ENCODE measurements around the gene DNAJC16.
"Not testable (repeated sequence)": the region's sequence is repeated elsewhere in the genome, so short reads cannot be mapped to it uniquely, and the experiment has no call there.

The DNAJC16 gene

DNA sequence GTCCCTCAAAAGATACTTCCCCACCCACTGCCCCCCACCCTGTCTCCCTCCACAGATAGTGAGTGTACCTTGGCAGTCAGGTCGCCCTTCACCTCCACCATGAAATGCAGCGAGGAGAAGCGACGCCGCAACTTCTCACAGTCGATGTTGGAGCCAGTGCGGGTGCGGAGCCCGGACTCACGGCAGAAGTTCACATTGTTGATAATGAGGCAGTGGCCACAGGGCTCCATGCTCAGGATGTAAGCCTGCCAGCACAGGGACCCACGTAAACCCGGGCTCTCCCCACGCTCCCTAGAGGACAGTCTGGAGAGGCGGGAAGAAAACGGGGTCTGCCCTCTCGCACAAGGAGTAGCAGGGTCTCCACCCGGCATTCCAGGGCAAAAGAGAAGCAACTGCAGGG lies 19.8 kb upstream of the DNAJC16 start:
- DNase-seq (ENCODE audit: low read depth in 2 of 3, low spot score in 2 of 3) = no peak

DNA sequence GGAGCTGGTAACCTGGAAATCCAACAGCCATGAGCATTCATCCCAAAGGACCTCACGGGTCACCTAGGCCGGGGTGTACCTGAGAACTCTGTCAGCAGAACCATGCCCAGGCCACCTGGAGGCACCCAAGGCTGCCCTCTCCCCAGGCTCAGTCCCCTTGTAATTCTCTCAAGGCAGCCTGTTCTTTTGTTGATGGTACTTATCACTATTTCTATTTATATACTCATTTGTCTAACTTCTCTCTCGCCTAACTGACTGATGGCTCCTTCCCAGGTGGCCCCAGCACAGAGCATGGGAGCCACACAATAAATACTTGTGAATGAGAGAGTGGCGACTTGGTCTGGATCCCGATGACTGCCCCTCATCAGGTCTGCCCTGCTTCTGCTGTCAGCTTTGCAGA lies 19.4 kb upstream of the DNAJC16 start:
- DNase-seq (ENCODE audit: low read depth in 2 of 3, low spot score in 2 of 3) = no peak

DNA sequence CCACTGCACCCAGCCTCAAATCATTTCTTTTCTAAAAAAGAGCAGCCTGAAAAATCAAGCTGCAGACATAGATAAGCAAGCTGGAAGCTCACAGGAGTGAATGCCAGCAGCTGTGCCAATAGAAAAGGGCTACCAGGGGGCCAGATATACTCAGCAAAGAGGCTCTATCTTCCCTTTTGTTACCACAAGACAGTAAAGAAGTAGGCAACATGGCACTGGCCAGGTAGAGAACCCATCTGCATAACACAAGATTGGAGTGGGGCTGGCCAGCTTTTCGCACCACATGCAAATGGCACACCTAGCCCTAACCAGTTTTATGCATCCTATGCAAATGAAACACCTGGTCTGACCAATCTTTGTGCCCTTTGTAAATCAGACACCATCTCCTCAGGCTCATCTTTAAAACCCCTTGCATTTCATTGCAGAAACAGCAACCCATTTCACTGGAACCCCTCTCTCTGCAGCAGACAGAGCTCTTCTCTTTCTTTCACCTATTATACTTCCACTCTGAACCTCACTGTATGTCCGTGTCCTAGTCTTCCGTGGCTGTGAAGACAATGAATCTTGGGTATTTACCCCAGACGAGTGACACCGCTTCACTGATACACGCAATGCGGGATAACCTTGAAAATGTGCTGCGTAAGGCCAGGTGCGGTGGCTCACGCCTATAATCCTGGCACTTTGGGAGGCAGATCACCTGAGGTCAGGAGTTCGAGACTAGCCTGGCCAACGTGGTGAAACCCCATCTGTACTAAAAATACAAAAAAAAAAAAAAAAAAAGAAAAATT lies 17.8 kb upstream of the DNAJC16 start:
- DNase-seq (ENCODE audit: low read depth in 2 of 3, low spot score in 2 of 3) = no peak

DNA sequence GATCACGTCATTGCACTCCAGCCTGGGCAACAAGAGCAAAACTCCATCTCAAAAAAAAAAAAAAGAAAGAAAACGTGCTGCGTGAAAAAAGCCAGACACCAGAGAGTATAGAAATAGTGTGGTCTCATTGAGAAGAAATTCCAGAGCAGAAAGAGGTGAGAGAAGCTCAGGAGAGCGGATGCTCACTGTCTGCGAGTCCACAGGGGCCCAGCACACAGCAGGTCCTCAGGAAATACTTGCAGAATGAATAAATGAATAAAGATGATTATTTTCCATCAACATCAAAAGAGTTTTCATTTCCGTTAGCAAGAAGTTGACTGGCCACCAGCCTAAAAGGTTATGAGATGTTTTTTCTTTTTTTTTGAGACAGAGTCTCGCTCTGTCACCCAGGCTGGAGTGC lies 17.1 kb upstream of the DNAJC16 start:
- DNase-seq (ENCODE audit: low read depth in 2 of 3, low spot score in 2 of 3) = no peak

DNA sequence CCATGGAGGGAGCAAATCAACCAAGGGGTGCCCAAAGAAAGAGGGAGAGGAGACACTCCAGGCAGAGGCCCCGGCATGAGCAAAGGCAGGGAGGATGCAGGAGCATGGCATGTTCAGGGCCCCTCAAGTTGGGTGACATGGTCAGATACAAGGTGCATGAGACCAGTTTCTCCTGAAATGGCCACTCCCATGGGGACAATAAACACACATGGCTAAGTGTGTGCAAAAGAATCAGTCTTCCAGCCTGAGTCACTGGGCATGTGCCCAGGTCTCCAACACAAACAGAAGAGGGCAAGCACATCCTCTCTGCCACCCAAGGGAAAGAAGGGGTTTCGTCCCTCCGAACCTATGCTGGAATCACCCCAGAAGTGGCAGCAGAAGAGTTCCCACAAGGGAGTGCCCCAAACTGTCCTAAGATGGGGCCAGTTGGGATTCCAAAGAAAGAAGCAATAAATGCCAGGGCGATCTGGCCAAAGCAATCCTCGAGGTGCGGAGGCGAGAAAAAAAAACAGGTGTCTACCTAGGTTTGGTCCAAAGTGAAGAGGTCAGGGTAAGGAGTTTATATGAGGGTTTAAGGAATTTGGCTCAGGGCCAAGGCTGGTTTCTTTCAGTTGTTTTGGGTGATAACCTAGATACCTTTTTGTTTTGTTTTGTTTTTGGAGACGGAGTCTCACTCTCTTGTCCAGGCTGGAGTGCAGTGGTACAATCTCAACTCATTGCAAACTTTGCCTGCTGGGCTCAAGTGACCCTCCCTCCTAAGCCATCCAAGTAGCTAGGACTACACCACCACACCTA lies 15.8 kb upstream of the DNAJC16 start:
- no peak for DNase-seq (ENCODE audit: low read depth in 2 of 3, low spot score in 2 of 3)

DNA sequence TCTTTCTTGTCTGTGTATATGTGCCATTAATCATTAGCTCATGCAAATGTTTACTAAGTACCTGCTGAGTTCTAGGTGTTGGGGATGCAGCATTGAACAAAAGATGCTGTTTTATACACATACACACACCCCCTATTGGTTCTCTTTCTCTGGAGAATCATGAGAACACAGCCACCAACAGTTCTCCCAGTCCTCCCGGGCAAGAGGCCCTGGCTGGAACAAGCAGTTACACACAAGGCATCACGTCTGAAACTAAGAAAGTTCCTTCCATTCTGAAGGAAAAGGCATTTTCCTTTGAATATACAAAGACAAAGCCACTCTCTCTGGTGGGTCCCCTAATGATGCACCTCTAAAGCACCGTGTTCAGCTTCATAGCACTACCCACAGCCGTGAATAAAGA lies 13.5 kb upstream of the DNAJC16 start:
- no peak for DNase-seq (ENCODE audit: low read depth in 2 of 3, low spot score in 2 of 3)

DNA sequence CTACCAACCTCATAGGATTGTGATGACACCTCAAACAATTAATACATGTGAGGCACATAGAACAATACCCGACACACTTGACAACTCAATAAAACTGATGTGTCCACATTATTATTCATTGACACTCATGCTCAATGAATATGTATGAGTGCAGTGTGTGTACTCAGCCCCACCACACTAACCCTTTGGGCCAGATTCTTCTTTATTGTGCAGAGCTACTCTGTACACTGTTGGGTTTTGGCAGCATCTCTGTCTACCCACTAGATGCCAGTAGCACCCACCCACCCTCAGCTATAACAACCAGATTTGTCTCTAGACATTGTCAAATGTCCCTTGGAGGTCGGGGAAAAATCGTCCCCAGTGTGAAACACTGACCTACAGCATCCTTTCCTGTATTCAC lies 12.7 kb upstream of the DNAJC16 start:
- DNase-seq (ENCODE audit: low read depth in 2 of 3, low spot score in 2 of 3) = no peak

DNA sequence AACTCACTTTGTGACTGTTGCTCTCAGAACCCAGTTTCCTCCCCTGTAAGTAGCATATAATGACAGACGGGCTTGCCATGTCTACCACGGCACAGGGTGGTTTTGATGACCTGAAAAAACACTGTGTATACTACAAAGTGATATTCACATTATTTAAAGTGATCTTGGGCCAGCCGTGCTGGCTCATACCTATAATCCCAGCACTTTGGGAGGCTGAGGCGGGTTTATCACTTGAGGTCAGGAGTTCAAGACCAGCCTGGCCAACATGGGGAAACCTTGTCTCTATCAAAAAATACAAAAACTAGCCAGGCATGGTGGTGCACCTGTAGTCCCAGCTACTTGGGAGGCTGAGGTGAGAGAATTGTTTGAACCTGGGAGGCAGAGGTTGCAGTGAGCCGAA lies 12.1 kb upstream of the DNAJC16 start:
- DNase-seq (ENCODE audit: low read depth in 2 of 3, low spot score in 2 of 3) = not testable (repeated sequence)

DNA sequence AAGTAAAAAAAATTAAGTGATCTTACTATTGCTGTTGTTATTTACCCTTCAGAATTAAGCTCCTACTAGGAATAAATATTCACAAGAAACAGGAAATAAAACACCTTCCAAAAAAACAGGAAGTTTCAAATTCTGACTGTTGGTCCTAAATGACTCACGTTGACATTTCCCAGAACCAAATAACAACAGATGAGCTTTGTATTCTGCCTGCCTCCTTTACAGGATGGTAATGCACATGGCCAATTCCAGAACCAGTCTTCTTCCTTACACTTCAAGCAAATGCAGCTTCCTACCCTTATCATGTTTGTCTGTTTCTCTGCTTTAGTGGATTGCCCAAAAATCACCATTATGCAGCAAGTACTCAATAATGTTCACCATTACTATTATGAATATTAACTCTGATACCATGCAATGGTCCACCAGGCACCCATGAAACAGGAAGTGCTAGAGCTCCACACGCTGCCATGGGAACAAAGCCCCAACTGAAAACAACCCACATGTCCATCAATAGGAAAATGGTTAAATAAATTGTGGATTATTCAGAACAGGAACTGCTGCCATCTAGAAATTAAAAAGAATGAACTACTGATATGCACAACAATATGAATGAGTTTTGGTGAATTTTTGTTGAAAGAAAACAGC lies 11.5 kb upstream of the DNAJC16 start:
- DNase-seq (ENCODE audit: low read depth in 2 of 3, low spot score in 2 of 3) = no peak

DNA sequence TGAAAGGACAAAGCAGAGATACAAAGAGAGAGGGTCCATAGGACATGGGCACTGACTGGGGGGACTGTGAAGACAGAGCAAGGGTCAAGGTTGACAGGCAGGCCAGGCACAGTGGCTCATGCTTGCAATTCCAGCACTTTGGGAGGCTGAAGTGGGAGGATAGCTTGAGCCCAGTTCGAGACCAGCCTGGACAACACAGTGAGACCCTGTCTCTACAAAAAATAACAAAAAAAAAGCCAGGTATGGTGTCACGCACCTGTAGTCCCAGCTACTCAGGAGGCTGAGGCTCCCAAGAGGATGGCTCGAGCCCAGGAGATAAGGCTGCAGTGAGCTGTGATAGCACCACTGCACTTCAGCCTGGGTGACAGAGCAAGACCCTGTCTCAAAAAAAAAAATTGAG lies 7.0 kb upstream of the DNAJC16 start:
- no peak for DNase-seq (ENCODE audit: low read depth in 2 of 3, low spot score in 2 of 3)

DNA sequence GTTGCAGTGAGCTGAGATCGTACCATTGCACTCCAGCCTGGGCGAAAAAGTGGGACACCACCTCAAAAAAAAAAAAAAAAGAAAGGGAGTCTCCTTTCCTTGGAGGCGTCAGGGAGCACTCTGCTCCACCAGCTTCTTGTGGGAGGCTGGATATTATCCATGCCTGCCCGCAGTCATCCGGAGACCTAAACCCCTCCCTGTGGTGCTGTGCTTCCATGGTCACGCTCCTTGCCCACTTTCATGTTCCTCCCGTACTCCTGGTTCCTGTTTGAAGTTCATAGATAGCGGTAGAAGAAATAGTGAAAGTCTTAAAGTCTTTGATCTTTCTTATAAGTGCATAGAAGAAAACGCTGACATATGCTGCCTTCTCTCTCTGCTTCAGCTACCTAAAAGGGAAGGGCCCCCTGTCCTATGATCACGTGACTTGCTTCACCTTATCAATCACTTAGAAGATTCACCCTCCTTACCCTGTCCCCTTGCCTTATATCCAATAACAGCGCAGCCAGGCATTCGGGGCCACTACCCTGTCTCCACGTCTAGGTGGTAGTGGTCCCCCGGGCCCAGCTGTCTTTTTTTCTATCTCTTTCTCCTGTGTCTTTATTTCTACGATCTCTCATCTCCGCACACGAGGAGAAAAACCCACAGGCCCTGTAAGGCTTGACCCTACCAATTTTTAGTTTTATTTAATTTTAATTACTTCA lies 5.3 kb upstream of the DNAJC16 start:
- DNase-seq (ENCODE audit: low read depth in 2 of 3, low spot score in 2 of 3) = not testable (repeated sequence)

DNA sequence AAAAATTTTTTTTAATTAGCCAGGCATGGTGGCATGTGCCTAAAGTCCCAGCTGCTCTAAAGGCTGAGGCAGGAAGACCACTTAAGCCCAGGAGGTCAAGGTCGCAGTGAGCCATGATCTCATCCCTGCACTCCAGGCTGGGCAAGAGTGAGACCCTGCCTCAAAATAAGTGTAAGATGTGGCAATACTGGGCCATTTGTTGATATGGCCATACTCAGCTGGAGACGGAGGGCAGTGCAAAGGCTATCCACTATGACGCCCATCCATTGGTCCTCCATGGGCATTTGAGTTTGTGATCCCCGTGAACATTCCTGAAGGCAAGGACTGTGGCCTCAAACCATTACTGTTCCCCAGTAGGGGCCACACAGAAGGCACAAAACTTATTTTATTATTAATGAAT lies 4.1 kb upstream of the DNAJC16 start:
- no peak for DNase-seq (ENCODE audit: low read depth in 2 of 3, low spot score in 2 of 3)

DNA sequence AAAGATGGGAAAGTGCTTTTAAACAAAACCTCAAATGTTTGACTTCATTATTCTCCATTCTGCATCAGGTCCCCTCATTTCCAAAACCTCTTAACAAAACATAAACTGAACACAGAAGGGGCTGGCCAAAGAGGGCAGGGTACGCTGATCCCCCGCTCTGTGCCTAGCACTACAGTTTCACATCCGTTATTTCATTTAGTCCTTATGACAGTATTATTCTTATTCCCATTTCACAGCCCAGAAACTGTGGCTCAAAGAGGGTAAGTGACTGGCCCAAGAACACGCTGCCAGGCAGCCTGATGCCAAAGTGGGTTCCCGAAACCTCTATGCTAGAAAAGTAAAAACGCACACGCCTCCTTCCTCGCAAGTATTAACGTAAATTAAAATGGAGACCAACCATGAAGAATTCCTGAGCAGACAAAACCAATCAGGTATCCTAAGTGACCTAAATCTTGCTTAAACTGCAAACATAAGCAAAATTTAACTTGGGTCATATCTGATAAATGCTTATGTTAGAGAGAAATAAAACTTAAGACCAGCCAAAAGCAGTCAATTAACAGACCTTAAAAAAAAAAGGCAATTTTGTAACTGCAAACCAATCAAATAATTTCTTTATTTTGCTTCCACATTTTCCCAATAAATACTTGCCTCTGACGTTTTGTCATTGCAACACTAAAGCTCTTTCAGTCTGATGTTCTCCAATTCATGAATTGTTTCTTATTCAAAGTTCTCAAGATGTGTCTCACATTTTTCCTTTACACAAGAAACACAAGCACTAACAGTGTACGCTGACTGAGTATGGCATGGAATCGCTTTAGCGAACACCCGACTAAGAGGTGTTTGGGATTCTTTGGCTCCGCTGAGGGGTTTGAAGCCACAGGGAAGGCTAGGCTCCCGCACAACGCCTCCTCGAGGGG lies 3.3 kb upstream of the DNAJC16 start:
- DNase-seq (ENCODE audit: low read depth in 2 of 3, low spot score in 2 of 3) = no peak

DNA sequence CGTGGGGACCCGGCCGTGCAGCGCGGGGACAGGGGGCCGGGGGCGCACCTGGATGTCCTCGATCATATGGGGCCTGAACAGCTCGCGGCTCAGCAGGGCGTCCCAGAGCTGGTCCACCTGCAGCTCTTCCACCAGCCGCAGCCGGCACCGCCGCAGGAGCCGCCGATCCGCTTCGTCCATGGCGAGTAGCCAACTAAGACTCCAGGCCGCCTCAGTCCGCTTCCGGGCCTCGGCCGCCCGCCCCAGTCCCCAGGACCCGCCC lies 2.7 kb upstream of the DNAJC16 start, which contains the start of gene CASP9:
TSS of gene CASP9 (minus strand) at position 195 of the 262 bp plus-strand sequence. CDS start at position 180, 15 bp downstream.
- DNase-seq (ENCODE audit: low read depth in 2 of 3, low spot score in 2 of 3) = no peak

DNA sequence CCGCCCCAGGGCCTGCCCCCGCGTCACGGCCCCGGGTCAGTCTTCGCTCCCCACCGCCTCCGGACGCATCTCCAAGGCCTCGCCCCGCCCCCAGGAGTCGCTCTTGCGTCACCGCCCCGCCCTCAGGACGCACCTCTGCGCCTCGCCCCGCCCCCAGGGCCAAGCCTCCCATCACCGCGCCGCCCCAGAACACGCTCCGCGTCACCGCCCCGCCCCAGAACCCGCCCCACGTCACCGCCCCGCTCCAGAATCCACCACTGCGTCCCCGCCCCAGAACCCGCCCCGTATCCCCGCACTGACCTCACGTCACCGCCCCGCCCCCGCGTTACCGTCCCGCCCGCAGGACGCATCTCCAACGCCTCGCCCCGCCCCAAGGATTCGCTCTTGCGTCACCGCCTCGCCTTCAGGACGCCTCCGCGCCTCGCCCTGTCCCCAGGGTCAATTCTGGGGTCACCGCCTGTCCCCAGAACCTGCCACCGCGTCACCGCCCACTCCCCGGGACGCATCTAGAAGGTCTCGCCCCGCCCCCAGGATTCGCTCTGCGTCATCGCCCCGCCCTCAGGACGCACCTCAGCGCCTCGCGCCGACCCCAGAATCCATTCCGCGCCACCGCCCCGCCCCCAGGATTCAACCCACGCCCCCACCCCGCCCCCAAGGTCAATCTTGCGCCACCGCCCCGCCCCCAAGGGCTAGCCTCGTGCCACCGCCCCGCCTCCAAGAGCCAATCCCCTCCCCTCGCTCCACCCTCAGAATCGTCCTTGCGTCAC lies 2.2 kb upstream of the DNAJC16 start:
- peak; percentile 97 to 99 (median 99) for DNase-seq (ENCODE audit: low read depth in 2 of 3, low spot score in 2 of 3)

DNA sequence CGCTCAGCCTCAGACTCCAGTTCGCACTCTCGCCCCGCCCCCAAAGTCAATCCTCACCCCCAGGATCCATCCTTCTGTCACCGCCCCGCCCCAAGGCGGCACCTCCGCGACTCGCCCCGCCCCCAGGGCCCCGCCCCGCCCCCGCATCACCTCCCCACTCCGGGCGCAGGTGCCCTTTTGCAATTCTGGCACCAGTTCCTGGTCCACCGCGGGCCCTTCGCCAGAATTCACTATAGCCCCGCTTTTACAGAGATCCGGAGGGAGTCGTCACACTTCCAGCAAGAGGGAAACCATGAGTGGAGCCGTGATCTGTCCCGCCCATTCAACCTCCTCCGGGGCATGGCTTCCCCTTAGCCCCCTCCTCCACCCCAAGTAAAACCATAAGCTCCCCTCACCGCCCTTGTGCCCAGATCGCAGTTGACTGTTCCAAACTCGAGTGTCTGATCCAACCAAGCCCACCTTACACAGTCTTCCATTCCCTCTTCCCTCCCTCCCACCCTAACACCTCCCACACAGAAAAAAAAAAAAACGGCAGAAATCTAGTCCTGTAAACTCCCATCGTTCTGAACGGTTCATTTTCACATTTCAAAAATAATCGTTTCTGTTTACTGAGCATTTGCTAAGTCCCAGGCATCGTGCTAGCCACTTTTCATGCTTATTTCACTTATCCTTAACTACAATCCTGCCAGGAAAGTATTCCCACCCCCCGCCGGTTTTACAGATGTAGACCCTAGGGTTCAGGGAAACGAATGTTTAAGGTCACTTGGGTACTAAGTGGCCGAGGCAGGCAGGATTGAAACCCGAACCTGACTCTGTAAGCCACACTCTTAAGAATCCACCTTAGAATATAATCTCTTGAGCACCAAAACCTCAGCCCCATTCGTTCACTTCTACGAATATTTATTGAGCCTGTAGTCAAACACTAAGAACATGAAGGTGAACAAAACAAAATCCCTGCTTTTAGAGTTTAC lies 1.3 kb upstream of the DNAJC16 start:
- DNase-seq (ENCODE audit: low read depth in 2 of 3, low spot score in 2 of 3) = no peak

DNA sequence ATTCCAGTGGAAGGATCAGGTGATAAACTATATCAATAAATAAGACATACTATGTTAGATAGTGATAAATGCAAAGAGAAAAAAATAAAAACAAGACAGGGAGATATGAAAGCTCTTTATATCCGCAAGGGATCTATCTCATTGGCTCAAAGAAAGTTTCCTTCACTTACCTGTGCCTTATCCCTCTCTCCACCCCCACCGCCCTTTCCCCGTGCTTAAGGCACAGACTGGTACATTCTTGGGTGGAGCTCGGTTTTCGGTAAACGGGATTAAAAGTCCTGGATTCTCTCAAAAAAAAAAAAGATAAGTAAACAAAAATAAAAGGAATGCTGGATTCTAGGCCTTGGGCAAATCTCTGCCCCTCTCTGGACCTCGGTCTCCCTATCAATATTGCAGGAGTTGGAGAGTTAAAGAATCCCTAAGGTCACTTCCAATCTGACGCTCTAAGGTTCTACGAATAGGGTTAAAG lies 593 bp upstream of the DNAJC16 start:
- DNase-seq (ENCODE audit: low read depth in 2 of 3, low spot score in 2 of 3) = no peak

DNA sequence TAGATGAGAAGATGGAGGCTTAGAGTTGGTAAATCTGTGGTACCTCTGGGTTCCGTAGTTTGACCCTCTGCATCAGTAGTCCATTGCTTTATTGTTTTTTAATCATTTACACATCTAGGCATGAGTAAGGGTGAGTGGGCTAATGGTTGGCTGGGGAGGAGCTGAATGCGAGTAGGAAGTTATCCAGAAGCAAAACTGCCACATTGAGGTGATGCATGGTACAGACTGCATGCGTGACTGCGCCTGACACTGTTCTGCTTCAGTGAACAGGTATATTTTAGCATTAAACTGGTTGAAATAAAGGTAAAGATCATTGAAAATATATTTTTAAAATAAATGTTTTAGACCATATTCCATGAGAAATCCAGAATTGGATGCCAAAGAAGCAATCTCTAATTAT lies 4.4 kb downstream of the DNAJC16 start:
- no peak for DNase-seq (ENCODE audit: low read depth in 2 of 3, low spot score in 2 of 3)

DNA sequence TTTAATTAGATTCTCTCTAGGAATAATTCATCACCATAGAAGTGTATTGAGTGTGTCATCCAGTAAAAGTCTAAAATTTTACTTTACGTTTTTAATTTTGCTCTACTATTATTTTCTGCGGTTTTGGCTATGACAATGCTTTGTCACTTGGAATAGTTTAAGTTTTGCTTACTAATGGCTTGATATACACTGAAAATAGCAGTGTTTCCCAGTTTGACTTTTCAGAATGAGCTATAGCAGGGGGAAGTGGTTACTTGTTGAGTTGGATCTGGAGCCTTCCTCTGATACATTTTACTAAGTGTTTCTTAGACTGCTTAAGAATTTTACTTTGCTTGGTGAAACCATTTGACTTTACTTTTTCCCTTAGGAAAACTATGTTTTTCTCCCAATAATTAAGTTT lies 5.0 kb downstream of the DNAJC16 start:
- no peak for DNase-seq (ENCODE audit: low read depth in 2 of 3, low spot score in 2 of 3)

All from activated CD8-positive, alpha-beta memory T cell treated with anti-CD3 and anti-CD28 coated beads for 48 hours (primary cell).